GM19452 (cell line): ENCODE measurements around the gene IL6R.

ENCODE experiments used
- ATAC-seq: cut with Tn5 transposase; IDR thresholded peaks from one replicate; pipeline ENCODE4 v1.9.1; 2021; ENCODE audit not compliant: unreplicated experiment

IL6R gene

DNA sequence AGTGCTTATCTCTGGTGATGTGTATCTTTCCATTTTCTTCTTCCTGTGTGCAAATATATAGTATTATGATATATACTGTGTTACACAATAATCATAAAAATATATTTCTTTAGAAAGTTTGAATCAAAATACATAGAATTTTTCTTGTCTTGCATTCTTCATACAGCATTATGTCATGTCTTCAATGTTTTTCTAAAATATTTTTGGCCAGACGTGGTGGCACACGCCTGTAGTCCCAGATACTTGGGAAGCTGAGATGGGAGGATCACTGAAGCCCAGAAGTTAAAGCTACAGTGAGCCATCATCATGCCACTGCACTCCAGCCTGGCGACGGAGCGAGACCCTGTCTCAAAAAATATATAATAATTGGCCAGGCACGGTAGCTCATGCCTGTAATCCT is 41.6 kb downstream of the IL6R start:
- no peak for ATAC-seq

DNA sequence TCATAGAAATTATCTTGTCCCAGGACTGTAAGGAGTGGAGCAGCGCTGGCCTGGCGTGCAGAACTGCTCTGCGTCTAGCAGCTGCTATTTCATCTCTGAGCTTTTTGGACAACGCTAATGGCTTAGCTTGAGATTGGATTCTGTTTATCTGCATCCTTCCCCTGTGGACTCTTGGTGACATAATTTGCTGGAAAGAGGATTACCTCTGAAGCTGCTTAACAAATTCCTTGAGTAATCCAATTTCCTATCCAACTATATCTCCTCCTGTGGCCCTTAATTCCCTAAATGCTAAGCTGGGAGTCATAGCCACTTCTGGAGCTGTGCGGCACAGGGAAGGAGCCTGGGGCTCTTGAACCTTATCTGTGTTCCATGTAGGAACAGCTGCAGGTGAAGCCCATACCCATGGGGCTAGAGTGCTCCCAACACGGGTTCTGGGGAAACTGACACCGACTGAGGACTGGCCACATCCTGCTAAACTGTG is 43.2 kb downstream of the IL6R start:
- no peak for ATAC-seq

DNA sequence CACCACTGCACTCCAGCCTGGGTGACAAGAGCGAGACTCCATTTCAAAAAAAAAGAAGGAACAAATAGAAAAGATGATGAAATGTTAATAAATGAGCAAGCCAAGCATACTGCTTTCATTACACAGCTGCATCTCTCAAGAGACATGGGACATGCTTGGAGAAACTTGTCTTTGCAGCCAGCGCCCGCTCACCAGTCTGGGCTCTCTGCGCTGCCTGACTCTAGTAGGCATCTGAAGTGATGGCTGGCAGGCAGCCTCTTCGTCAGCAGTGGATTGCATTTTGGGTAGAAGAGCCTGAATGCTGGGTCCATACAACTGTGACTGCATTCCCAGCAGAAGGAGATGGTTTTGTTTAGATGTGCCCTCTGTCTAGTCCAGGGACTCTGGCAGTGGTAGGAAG is 48.0 kb downstream of the IL6R start:
- ATAC-seq, result no peak

DNA sequence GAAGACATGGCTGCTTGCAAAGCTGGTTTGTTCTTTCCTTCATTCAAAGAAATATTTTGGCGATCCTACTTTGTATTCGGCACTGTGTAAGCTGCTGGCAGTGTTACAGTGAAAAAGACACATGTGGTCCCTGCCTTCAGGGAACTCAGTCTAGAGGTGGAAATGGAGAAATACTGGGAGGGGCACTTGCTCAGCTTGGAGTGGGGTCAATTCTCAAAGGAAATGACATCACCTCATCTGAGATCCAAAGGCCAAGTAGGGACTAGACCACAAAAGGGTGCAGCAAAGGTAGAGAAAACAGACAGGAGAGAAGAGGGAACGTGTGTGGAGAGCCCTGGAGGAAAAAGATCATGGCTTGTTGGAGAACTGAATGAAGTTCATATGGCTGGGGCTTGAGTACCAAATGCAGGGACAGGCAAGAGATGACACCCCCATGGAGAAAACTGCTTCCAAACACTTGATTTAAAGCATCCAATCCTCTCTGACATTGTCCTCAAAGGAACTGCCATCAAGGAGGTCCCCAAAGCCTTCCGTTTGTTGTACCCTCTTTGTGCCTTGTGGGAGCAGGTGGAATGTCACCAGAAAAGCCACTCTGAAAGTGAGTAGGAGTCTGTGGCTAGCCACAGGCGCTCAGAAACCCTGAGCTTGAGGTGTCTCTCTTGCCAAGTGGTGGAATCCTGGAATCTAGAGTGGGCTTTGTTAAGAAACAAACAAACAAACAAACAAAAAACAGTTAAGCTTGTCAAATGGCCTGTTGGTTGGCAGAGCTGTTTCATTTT is 48.6 kb downstream of the IL6R start:
- no peak for ATAC-seq

- ATAC-seq, result no peak
Measured at GRCh38 chr1:154454386-154455120, 49.4 kb downstream of the IL6R start.

- ATAC-seq, result no peak
Measured at GRCh38 chr1:154456631-154457030, 51.5 kb downstream of the IL6R start.

GRCh38 chr1:154459080-154459479 is 53.9 kb downstream of the IL6R start:
- no peak for ATAC-seq

- ATAC-seq, result no peak
Measured at GRCh38 chr1:154460695-154461260, 55.6 kb downstream of the IL6R start.

GRCh38 chr1:154463512-154463990 is 58.4 kb downstream of the IL6R start:
- ATAC-seq, result no peak

DNA sequence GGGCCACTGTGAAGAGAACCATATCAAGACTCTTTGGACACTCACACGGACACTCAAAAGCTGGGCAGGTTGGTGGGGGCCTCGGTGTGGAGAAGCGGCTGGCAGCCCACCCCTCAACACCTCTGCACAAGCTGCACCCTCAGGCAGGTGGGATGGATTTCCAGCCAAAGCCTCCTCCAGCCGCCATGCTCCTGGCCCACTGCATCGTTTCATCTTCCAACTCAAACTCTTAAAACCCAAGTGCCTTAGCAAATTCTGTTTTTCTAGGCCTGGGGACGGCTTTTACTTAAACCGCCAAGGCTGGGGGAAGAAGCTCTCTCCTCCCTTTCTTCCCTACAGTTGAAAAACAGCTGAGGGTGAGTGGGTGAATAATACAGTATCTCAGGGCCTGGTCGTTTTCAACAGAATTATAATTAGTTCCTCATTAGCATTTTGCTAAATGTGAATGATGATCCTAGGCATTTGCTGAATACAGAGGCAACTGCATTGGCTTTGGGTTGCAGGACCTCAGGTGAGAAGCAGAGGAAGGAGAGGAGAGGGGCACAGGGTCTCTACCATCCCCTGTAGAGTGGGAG is 60.6 kb downstream of the IL6R start:
- ATAC-seq, result no peak

- ATAC-seq, result no peak
Measured at GRCh38 chr1:154466206-154466605, 61.1 kb downstream of the IL6R start.

DNA sequence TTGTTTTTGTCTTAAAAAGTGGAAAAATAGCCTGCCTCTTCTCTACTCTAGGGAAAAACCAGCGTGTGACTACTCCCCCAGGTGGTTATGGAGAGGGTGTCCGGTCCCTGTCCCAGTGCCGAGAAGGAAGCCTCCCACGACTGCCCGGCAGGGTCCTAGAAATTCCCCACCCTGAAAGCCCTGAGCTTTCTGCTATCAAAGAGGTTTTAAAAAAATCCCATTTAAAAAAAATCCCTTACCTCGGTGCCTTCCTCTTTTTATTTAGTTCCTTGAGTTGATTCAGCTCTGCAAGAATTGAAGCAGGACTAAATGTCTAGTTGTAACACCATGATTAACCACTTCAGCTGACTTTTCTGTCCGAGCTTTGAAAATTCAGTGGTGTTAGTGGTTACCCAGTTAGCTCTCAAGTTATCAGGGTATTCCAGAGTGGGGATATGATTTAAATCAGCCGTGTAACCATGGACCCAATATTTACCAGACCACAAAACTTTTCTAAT is 61.8 kb downstream of the IL6R start:
- ATAC-seq, result no peak

- ATAC-seq, result no peak
Measured at GRCh38 chr1:154467434-154468102, 62.4 kb downstream of the IL6R start.

DNA sequence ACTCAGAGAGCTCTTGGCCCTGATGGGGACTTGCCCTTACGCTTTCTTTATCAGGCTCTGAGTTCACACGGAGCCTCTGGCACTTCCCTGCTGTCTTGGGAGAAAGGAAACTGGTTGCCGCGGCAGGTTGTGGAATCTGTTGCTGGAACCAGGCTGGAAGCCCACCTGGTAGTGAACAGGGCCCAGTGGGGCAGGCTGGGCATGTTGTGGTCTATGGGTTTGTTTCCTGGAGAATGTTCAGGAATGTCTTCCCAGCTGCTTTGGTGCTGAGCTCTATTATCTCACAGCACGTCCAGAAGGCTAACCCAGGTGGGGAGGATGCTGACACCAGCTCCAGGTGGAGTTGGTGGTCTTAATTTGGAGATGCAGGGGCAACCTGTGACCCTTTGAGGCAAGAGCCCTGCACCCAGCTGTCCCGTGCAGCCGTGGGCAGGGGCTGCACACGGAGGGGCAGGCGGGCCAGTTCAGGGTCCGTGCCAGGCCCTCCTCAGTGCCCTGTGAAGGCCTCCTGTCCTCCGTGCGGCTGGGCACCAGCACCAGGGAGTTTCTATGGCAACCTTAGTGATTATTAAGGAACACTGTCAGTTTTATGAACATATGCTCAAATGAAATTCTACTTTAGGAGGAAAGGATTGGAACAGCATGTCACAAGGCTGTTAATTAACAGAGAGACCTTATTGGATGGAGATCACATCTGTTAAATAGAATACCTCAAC is 63.5 kb downstream of the IL6R start:
- ATAC-seq, result no peak

DNA sequence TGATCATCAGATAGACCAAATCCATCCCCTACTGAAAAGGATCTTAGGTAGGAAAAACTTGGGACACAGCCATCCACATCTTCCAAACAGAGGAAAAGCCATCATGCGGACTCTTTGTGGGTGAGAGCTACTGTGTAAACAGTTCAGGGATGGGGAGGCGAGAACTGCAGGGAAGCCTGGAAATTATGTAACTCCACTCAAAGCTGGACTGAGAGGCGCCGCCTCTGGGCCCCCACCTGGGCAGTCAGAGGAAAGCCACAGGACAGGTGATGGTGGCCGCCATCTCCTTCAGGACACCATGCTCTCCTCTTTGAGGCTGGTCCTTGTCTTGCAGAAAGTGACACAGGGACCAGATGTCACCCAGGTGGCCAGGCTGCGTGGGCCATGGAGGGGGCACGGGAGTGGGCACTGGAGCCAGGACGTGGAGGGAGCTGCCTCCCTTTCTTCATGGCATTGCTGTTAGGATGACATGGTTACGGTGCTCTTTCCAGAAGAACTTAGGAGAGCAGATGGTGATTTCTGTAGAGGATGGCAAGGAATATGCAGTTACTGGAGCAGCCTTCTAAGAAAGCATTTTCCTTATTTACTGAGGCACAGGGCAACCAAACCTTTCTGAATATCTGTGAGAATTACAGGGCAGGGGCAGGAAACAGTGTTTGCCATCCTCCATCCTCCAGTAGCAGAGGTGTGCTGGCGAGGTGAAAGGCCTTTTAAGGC is 64.9 kb downstream of the IL6R start:
- no peak for ATAC-seq

DNA sequence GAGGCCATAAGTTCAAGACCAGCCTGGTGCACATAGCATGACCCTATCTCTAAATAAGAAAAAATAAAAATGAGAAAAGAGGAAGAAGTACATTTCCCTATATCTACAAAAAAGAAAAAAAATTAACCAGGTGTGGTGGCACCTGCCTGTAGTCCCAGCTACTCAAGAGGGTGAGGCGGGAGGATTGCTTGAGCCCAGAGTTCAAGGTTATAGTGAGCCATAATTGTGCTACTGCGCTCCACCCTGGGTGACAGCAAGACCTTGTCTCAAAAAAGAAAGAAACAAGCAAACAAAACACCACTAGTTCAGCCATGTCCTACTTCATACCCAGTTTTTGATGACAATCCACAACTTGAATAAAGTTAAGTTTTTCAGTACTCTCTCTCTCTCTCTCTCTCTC is 66.2 kb downstream of the IL6R start:
- ATAC-seq, result no peak

DNA sequence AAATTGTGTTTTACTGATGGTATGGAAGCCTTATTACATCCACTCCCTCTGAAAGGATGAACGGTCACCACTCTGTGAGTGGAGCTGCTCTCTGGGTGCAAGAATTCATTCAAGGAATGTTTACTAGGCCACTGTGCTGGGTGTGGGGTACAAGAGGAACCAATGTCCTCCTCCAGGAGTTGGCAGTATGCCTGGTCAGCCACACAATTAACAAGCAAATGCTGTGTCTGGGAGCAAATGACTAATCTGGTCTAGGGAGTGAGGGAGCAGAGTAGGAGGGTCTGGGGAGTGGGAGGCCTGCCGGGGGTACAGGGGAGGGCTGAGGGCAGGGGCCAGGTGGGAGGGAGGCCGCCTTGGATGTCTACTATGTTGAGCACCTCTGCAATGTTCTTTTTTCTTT is 69.7 kb downstream of the IL6R start:
- no peak for ATAC-seq

GRCh38 chr1:154476791-154477190 is 71.6 kb downstream of the IL6R start:
- ATAC-seq, result no peak

GRCh38 chr1:154478013-154478412 is 72.9 kb downstream of the IL6R start:
- ATAC-seq, result no peak

- no peak for ATAC-seq
Measured at GRCh38 chr1:154478639-154479038, 73.5 kb downstream of the IL6R start.
